Testis (tissue), 2 donors: ENCODE data around the gene MSH5.

Experiments used
- POLR2A ChIP-seq: fragments of 450-650 bp; IDR thresholded peaks from one replicate; pipeline ENCODE4 v1.6.1; 2017; ENCODE audit warnings: antibody characterized with exemption, mild to moderate bottlenecking, moderate library complexity
- TF ChIP-seq, protein P1 (sequence below), 3 experiments: fragments of 450-650 bp in 2 of 3; fragments of 200-600 bp in 1 of 3; sonication (generic) in 1 of 3; IDR thresholded peaks; one replicate each; pipeline ENCODE4 v1.5.1; 2016 to 2019; ENCODE audit warnings: antibody characterized with exemption in 3 of 3, mild to moderate bottlenecking in 2 of 3, moderate library complexity in 1 of 3

DNA sequence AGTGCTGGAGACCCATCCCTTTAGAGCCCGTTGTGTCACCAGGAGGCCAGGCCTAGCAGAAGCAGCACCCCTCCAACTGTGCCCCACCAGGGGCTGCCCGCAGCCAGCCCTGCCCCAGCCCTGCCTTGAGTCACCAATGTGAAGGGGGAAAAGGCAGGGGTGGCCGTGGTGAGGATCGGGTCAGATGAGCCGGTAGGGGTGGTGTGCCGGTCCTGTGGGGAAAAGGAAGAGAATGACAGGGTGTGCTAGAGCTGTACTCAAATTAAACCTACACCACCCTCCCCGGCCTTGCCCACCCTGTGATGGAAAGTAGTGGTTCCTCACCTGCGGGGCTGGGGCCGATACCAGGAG lies 25.7 kb downstream of the MSH5 start:
- TF ChIP-seq, protein P1, sequence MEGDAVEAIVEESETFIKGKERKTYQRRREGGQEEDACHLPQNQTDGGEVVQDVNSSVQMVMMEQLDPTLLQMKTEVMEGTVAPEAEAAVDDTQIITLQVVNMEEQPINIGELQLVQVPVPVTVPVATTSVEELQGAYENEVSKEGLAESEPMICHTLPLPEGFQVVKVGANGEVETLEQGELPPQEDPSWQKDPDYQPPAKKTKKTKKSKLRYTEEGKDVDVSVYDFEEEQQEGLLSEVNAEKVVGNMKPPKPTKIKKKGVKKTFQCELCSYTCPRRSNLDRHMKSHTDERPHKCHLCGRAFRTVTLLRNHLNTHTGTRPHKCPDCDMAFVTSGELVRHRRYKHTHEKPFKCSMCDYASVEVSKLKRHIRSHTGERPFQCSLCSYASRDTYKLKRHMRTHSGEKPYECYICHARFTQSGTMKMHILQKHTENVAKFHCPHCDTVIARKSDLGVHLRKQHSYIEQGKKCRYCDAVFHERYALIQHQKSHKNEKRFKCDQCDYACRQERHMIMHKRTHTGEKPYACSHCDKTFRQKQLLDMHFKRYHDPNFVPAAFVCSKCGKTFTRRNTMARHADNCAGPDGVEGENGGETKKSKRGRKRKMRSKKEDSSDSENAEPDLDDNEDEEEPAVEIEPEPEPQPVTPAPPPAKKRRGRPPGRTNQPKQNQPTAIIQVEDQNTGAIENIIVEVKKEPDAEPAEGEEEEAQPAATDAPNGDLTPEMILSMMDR (IDR thresholded peaks at IDR 0.05), result no peak
- no peak for TF ChIP-seq POLR2A
